ENCODE data around the gene SEMA3F.

GRCh38 chr3:50192124-50192523 lies 37.0 kb downstream of the SEMA3F start:
- no peak for TF ChIP-seq EZH2 (IDR thresholded peaks at IDR 0.05)
- TF ChIP-seq, protein P1, sequence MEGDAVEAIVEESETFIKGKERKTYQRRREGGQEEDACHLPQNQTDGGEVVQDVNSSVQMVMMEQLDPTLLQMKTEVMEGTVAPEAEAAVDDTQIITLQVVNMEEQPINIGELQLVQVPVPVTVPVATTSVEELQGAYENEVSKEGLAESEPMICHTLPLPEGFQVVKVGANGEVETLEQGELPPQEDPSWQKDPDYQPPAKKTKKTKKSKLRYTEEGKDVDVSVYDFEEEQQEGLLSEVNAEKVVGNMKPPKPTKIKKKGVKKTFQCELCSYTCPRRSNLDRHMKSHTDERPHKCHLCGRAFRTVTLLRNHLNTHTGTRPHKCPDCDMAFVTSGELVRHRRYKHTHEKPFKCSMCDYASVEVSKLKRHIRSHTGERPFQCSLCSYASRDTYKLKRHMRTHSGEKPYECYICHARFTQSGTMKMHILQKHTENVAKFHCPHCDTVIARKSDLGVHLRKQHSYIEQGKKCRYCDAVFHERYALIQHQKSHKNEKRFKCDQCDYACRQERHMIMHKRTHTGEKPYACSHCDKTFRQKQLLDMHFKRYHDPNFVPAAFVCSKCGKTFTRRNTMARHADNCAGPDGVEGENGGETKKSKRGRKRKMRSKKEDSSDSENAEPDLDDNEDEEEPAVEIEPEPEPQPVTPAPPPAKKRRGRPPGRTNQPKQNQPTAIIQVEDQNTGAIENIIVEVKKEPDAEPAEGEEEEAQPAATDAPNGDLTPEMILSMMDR (IDR thresholded peaks at IDR 0.05), result no peak
- TF ChIP-seq EZH2phosphoT487 (IDR thresholded peaks at IDR 0.05), result no peak
